Endothelial cell of umbilical vein (primary cell): ENCODE data around the gene GNPDA2. TPM values are rescaled to one million over a fixed set of nuclear protein-coding genes. Genes with fewer than 3 reads are reported as not detected.

Experiments
- BruUV-seq: library from RNA; stranded (reverse); fragments of 400-500 nt; replicated peaks from 2 replicates; lab custom pipeline; 2021; lab: Mats Ljungman, UMichigan
- CTCF ChIA-PET: fragments of 300-600, 350-600 bp; sonication (Branson Sonifier 250); formaldehyde crosslinking; loops from one replicate; lab custom pipeline; 2021; ENCODE audit warnings: antibody characterized with exemption, inconsistent platforms; lab: Charles Lee
- POLR2A ChIA-PET: fragments of 300-600, 350-600 bp; sonication (Branson Sonifier 250); formaldehyde crosslinking; loops from one replicate; lab custom pipeline; 2021; ENCODE audit warnings: antibody characterized with exemption, inconsistent platforms; lab: Charles Lee
- DNase-seq: peaks from one replicate; pipeline ENCODE4 v3.0.0-alpha.2; 2011; ENCODE audit warnings: low read depth, low spot score
- FAIRE-seq: peaks from 2 replicates; lab custom pipeline; 2011; peaks lifted over from hg19 to GRCh38; lab: Jason Lieb, UNC
- H2AFZ ChIP-seq: 2 replicates; pipeline ENCODE4 v1.6.0; 2012; ENCODE audit warnings: low read depth, low read length, control low read depth, inconsistent platforms
- H3K27ac ChIP-seq: 2 replicates; pipeline ENCODE4 v1.5.1; 2011; ENCODE audit warnings: low read depth, mild to moderate bottlenecking, control low read depth, low read length, moderate library complexity; ENCODE audit not compliant: insufficient read depth
- H3K27me3 ChIP-seq, 2 experiments: 2 replicates each; pipeline versions ENCODE4 v1.6.0 to v1.6.1; 2011; ENCODE audit warnings: low read length in 2 of 2, mixed read lengths in 1 of 2; ENCODE audit not compliant: control insufficient read depth in 2 of 2, insufficient read depth in 2 of 2
- H3K36me3 ChIP-seq, 2 experiments: 2 replicates in 1 of 2; 3 replicates in 1 of 2; pipeline ENCODE4 v1.5.1; 2011; ENCODE audit warnings: low read length in 2 of 2, mild to moderate bottlenecking in 1 of 2, moderate library complexity in 1 of 2; ENCODE audit not compliant: control insufficient read depth in 2 of 2, insufficient read depth in 2 of 2; ENCODE audit errors: extremely low read depth in 1 of 2
- H3K4me1 ChIP-seq: 3 replicates; pipeline ENCODE4 v1.5.1; 2011; ENCODE audit warnings: mild to moderate bottlenecking, low read length; ENCODE audit not compliant: control insufficient read depth, insufficient read depth; ENCODE audit errors: extremely low read depth
- H3K4me2 ChIP-seq: 2 replicates; pipeline ENCODE4 v1.6.1; 2011; ENCODE audit warnings: low read length, control low read depth, mixed read lengths; ENCODE audit not compliant: insufficient read depth
- H3K4me3 ChIP-seq, 3 experiments: fragments of 200-600 bp in 1 of 3; sonication (generic), shearing (Covaris generic) in 1 of 3; replicated peaks in 1 of 3; 2 replicates each; pipeline ENCODE4 v1.5.1; 2011 to 2016; ENCODE audit warnings: control low read depth in 3 of 3, low read length in 3 of 3, mild to moderate bottlenecking in 2 of 3, inconsistent platforms in 1 of 3, low read depth in 1 of 3, moderate library complexity in 1 of 3; ENCODE audit not compliant: insufficient read depth in 1 of 3
- H3K79me2 ChIP-seq: 2 replicates; pipeline ENCODE4 v1.6.0; 2012; ENCODE audit warnings: low read length, inconsistent platforms; ENCODE audit not compliant: control insufficient read depth, insufficient read depth
- H3K9ac ChIP-seq: replicated peaks from 2 replicates; pipeline ENCODE3; 2011; ENCODE audit warnings: low read length, control low read depth; ENCODE audit not compliant: insufficient read depth; ENCODE audit errors: extremely low read depth
- H3K9me1 ChIP-seq: replicated peaks from 3 replicates; pipeline ENCODE4 v1.6.0; 2011; ENCODE audit warnings: mild to moderate bottlenecking, low read length; ENCODE audit not compliant: control insufficient read depth, insufficient read depth; ENCODE audit errors: extremely low read depth
- H3K9me3 ChIP-seq: replicated peaks from 2 replicates; pipeline ENCODE4 v1.5.1; 2012; ENCODE audit warnings: low read length, inconsistent platforms; ENCODE audit not compliant: control insufficient read depth, insufficient read depth
- H4K20me1 ChIP-seq: replicated peaks from 2 replicates; pipeline ENCODE3; 2011; ENCODE audit warnings: mild to moderate bottlenecking, low read length; ENCODE audit not compliant: control insufficient read depth, insufficient read depth; ENCODE audit errors: extremely low read depth
- CTCF ChIP-seq, 2 donors: IDR thresholded peaks; 1 replicate in 1 of 2; 2 replicates in 1 of 2; pipeline ENCODE4 v1.5.1; 2011; ENCODE audit warnings: low read length in 2 of 2, mild to moderate bottlenecking in 2 of 2, moderate library complexity in 2 of 2, control low read depth in 1 of 2, inconsistent platforms in 1 of 2, low read depth in 1 of 2; ENCODE audit not compliant: insufficient read depth in 1 of 2; ENCODE audit errors: extremely low read depth in 1 of 2
- EZH2 ChIP-seq: IDR thresholded peaks from 2 replicates; pipeline ENCODE4 v1.6.1; 2012; ENCODE audit warnings: borderline replicate concordance, low read depth, mild to moderate bottlenecking, moderate library complexity, low read length, inconsistent platforms; ENCODE audit not compliant: severe bottlenecking
- FOS ChIP-seq: IDR thresholded peaks from 2 replicates; pipeline ENCODE4 v1.6.1; 2011; ENCODE audit warnings: mild to moderate bottlenecking, low read length, moderate library complexity, borderline replicate concordance; ENCODE audit not compliant: insufficient read depth
- GATA2 ChIP-seq: IDR thresholded peaks from 2 replicates; pipeline ENCODE4 v1.7.0; 2011; ENCODE audit warnings: low read depth, mild to moderate bottlenecking, moderate library complexity, mixed read lengths, low read length; ENCODE audit not compliant: insufficient read length, insufficient read depth
- JUN ChIP-seq: IDR thresholded peaks from 2 replicates; pipeline ENCODE4 v1.6.1; 2011; ENCODE audit warnings: borderline replicate concordance, low read depth; ENCODE audit not compliant: insufficient read length, insufficient read depth
- MYC ChIP-seq: IDR thresholded peaks from one replicate; pipeline ENCODE4 v1.6.1; 2011; ENCODE audit warnings: mild to moderate bottlenecking, low read depth, low read length
- POLR2A ChIP-seq: IDR thresholded peaks from 2 replicates; pipeline ENCODE4 v1.6.1; 2012; ENCODE audit warnings: low read depth, mild to moderate bottlenecking, control low read depth, low read length
- POLR2AphosphoS5 ChIP-seq: IDR thresholded peaks from 2 replicates; pipeline ENCODE4 v1.6.1; 2012; ENCODE audit warnings: low read depth, mild to moderate bottlenecking, control low read depth, low read length, moderate library complexity; ENCODE audit not compliant: insufficient read depth
- dilution Hi-C: fragments of 300-500 bp; cut with MboI; formaldehyde crosslinking; loops from one replicate; pipeline ENCODE4 v1.15.0; 2019; ENCODE audit warnings: low sequenced_read_pairs; ENCODE audit not compliant: extremely low pct_ligation_motif_present
- intact Hi-C: fragments of 100-400 bp; cut with micrococcal nuclease; formaldehyde crosslinking; loops from one replicate; pipeline ENCODE4 v1.10.0; 2022
- polyA plus RNA-seq, 4 experiments: library from polyadenylated mRNA; depleted of rRNA in 3 of 4; stranded (reverse) in 3 of 4; unstranded in 1 of 4; fragments of >200 nt; gene quantifications; 2 replicates each; pipeline versions ENCODE4 v1.2.1 to v1.2.3, GENCODE V29; 2011 to 2012; ENCODE audit warnings: missing spikeins in 1 of 4
- total RNA-seq: library from RNA; stranded (reverse); gene quantifications from 2 replicates; pipeline ENCODE4 v1.2.3, GENCODE V29; 2021
- TF ChIP-seq, protein P1 (sequence below): IDR thresholded peaks from 2 replicates; pipeline ENCODE4 v1.6.1; 2011; ENCODE audit not compliant: insufficient read depth, insufficient read length

Gene GNPDA2
- total and polyA plus RNA-seq, 2 donors (not counting 3 experiments of a cell fraction or from before 2014, with no cell fraction given): 7.6 to 14.7 TPM

GRCh38 chr4:44771789-44772188 lies 45.4 kb upstream of the GNPDA2 start:
- no peak overlapping the region for H2AFZ ChIP-seq
- ChIA-PET POLR2A (no interaction called here), CTCF (interaction anchor here (0.7 kb wide), 1 partner anchor 12 kb away, joined by 3 read pairs; no protein-coding TSS in a partner anchor)
- FAIRE-seq (no peak), DNase-seq (no peak)
- H3K9me3 ChIP-seq: no peaks in the 10 kb centered on the region
- H3K4me2 ChIP-seq: no peak overlapping the region
- H3K27ac ChIP-seq: no peak overlapping the region
- intact Hi-C loops (no loop called here), dilution Hi-C loops (no loop called here)
- no peaks in the 10 kb centered on the region for H4K20me1 ChIP-seq
- no TSS peak for BruUV-seq
- no peaks in the 10 kb centered on the region for H3K9me1 ChIP-seq
- H3K36me3 ChIP-seq: no peaks in the 10 kb centered on the region
- H3K79me2 ChIP-seq: no peaks in the 10 kb centered on the region
- no peaks in the 10 kb centered on the region for H3K27me3 ChIP-seq
- TF ChIP-seq GATA2: no peak
- TF ChIP-seq CTCF (IDR thresholded peaks at IDR 0.05; ENCODE audit: extremely low read depth in 1 of 2, insufficient read depth in 1 of 2, low read depth in 1 of 2, low read length in 2 of 2): no peak
- TF ChIP-seq, protein P1, sequence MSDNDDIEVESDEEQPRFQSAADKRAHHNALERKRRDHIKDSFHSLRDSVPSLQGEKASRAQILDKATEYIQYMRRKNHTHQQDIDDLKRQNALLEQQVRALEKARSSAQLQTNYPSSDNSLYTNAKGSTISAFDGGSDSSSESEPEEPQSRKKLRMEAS: no peak
- TF ChIP-seq FOS: no peak
- TF ChIP-seq JUN: no peak
- no peak for TF ChIP-seq POLR2A
- no peak for TF ChIP-seq POLR2AphosphoS5
- no peak for TF ChIP-seq EZH2
- TF ChIP-seq MYC: no peak
- no peaks in the 10 kb centered on the region for H3K4me1 ChIP-seq
- no peak overlapping the region for H3K9ac ChIP-seq
- H3K4me3 ChIP-seq: no peak overlapping the region
